HepG2 (cell line): ENCODE measurements around the gene PRDM7. TPM values are rescaled to one million over a fixed set of nuclear protein-coding genes. Genes with fewer than 3 reads are reported as not detected.

ENCODE experiments used
- ASH2L ChIP-seq: fragments of 300-600, 200-600 bp; sonication (generic); IDR thresholded peaks from 2 replicates; pipeline ENCODE4 v1.7.0; 2017; ENCODE audit warnings: low read depth, mild to moderate bottlenecking, moderate library complexity, mixed read lengths, low read length; ENCODE audit not compliant: insufficient read length
- CC2D1A ChIP-seq: sonication (generic); formaldehyde crosslinking; IDR thresholded peaks from 2 replicates; pipeline ENCODE4 v1.8.1; 2023; ENCODE audit warnings: mild to moderate bottlenecking, missing genetic modification reagents
- HCFC1 ChIP-seq: fragments of 150-350 bp; IDR thresholded peaks from 2 replicates; pipeline ENCODE4 v1.6.1; 2014; ENCODE audit warnings: low read depth, low read length
- HNRNPUL1 ChIP-seq: fragments of 200-400 bp; formaldehyde crosslinking; IDR thresholded peaks from 2 replicates; pipeline ENCODE4 v1.6.1; 2017; ENCODE audit warnings: low read depth, mild to moderate bottlenecking, low read length, moderate library complexity
- IKZF1 ChIP-seq: fragments of 450-650 bp; IDR thresholded peaks from 2 replicates; pipeline ENCODE4 v1.7.1; 2016
- IRF2 ChIP-seq: IDR thresholded peaks from 2 replicates; pipeline ENCODE4 v1.6.1; 2018; ENCODE audit warnings: missing genetic modification reagents, missing compliant biosample characterization
- MTA1 ChIP-seq: sonication (generic); formaldehyde crosslinking; IDR thresholded peaks from 2 replicates; pipeline ENCODE4 v1.4.0; 2020; ENCODE audit warnings: missing genetic modification reagents, mild to moderate bottlenecking, borderline replicate concordance
- POGZ ChIP-seq: sonication (generic); formaldehyde crosslinking; IDR thresholded peaks from 2 replicates; pipeline ENCODE4 v1.4.0; 2020; ENCODE audit warnings: mild to moderate bottlenecking, missing genetic modification reagents
- RFX3 ChIP-seq: IDR thresholded peaks from 2 replicates; pipeline ENCODE4 v1.6.1; 2016; ENCODE audit warnings: missing biosample characterization, missing genetic modification reagents
- THYN1 ChIP-seq: sonication (generic); formaldehyde crosslinking; IDR thresholded peaks from 2 replicates; pipeline ENCODE4 v1.8.1; 2023; ENCODE audit warnings: low read depth, mild to moderate bottlenecking, moderate library complexity, missing genetic modification reagents, borderline replicate concordance
- TOE1 ChIP-seq: sonication (generic); formaldehyde crosslinking; IDR thresholded peaks from 2 replicates; pipeline ENCODE4 v1.4.0; 2020; ENCODE audit warnings: mild to moderate bottlenecking, missing genetic modification reagents
- TOPORS ChIP-seq: sonication (generic); formaldehyde crosslinking; IDR thresholded peaks from 2 replicates; pipeline ENCODE4 v1.8.0; 2023; ENCODE audit warnings: mild to moderate bottlenecking, missing genetic modification reagents
- ZBTB7B ChIP-seq: sonication (generic); formaldehyde crosslinking; IDR thresholded peaks from 2 replicates; pipeline ENCODE4 v1.4.0; 2020; ENCODE audit warnings: missing genetic modification reagents
- ZFP37 ChIP-seq: sonication (generic); formaldehyde crosslinking; IDR thresholded peaks from 2 replicates; pipeline ENCODE4 v1.4.0; 2020; ENCODE audit warnings: missing genetic modification reagents, borderline replicate concordance
- ZNF670 ChIP-seq: sonication (generic); formaldehyde crosslinking; IDR thresholded peaks from 2 replicates; pipeline ENCODE4 v1.8.0; 2022; ENCODE audit warnings: mild to moderate bottlenecking, missing genetic modification reagents, borderline replicate concordance
- ZNF878 ChIP-seq: sonication (generic); formaldehyde crosslinking; IDR thresholded peaks from 2 replicates; pipeline ENCODE4 v1.8.1; 2023; ENCODE audit warnings: mild to moderate bottlenecking, missing genetic modification reagents, moderate library complexity
- polyA plus RNA-seq, 8 experiments: library from polyadenylated mRNA; depleted of rRNA in 3 of 8; stranded (reverse) in 7 of 8; unstranded in 1 of 8; fragments of >200 nt; fragmentation: Illumina TruSeq in 4 of 8; extraction: Trizol in 4 of 8; gene quantifications; 2 replicates each; pipeline versions ENCODE4 v1.2.1 to v1.2.3, GENCODE V29; 2011 to 2016; ENCODE audit warnings: low read depth in 4 of 8, missing spikeins in 1 of 8, mixed read lengths in 1 of 8; ENCODE audit not compliant: insufficient read depth in 1 of 8
- total RNA-seq, 5 experiments: library from RNA; depleted of rRNA; stranded (reverse); fragments of >200 nt; fragmentation: Illumina TruSeq; extraction: Trizol; gene quantifications; 2 replicates each; pipeline ENCODE4 v1.2.3, GENCODE V29; 2016; ENCODE audit warnings: low read depth in 1 of 5
- TF ChIP-seq, protein P1 (sequence below): sonication (generic); formaldehyde crosslinking; conservative IDR thresholded peaks from 2 replicates; pipeline ENCODE4 v1.8.0; 2022; ENCODE audit warnings: missing genetic modification reagents
- TF ChIP-seq, protein P2 (sequence below): sonication (generic); formaldehyde crosslinking; IDR thresholded peaks from 2 replicates; pipeline ENCODE4 v1.4.0; 2020; ENCODE audit warnings: mild to moderate bottlenecking, missing genetic modification reagents
- TF ChIP-seq, protein P3 (sequence below): sonication (generic); formaldehyde crosslinking; IDR thresholded peaks from 2 replicates; pipeline ENCODE4 v1.4.0; 2020; ENCODE audit warnings: mild to moderate bottlenecking, missing genetic modification reagents
- TF ChIP-seq, protein P4 (sequence below): sonication (generic); formaldehyde crosslinking; IDR thresholded peaks from 2 replicates; pipeline ENCODE4 v1.8.1; 2023; ENCODE audit warnings: mild to moderate bottlenecking, missing genetic modification reagents
- TF ChIP-seq, protein P5 (sequence below): sonication (generic); formaldehyde crosslinking; IDR thresholded peaks from 2 replicates; pipeline ENCODE4 v1.9.0; 2022; ENCODE audit warnings: low read depth, missing genetic modification reagents
- TF ChIP-seq, protein P6 (sequence below): sonication (generic); formaldehyde crosslinking; IDR thresholded peaks from 2 replicates; pipeline ENCODE4 v1.8.1; 2023; ENCODE audit warnings: missing genetic modification reagents, inconsistent platforms, borderline replicate concordance

PRDM7 gene
- total and polyA plus RNA-seq, 2 of the 13 experiments (the other 11 are each of a cell fraction or from before 2014, with no cell fraction given), result not detected

DNA sequence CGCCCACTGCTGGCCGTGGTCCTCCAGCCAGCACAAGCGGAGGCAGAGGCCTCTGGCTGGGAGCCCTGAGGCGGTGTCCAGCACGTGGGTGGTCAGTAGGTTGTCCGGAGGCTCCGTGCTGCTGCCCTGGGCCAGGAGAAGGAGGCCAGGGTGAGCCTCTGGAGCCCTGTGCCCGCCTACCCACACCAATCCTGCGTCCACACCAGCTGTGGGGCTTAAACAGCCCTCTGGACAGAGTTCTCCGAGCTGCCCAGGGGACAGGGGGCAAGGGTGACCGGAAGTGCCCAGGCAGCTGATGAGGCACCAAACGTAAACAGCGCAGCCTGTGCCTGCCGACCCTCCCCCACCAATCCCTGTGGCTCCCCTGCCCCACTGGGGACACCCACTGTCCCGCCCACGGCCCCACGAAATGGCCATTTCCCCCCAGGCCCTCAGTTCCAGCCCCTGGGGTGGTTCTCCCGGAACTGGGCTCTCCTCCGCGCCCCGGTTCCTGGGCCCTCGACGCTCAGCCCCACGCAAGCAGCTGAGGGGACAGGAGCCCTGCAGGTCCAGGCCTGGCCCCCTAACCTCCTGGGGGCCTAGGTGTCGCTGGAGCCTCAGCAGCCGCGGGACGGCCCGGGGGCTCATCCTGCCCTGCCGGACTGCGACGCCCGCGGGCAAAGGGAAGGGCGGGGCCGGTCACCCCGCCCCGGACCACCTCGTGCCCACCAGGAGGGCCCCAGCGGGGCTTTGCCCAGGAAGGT lies 30.0 kb downstream of the PRDM7 start (continued):
- TF ChIP-seq ZBTB7B (no peak), HCFC1 (no peak), IRF2 (CRISPR knock-in tag) (no peak; the same call in 1 of the 2 replicates), IKZF1 (no peak), ASH2L (no peak), CC2D1A (CRISPR knock-in tag) (no peak), MTA1 (CRISPR knock-in tag) (no peak; the same call in 1 of the 2 replicates), ZFP37 (CRISPR knock-in tag) (peak; percentile 86; the same call in 1 of the 2 replicates), TOE1 (CRISPR knock-in tag) (no peak), THYN1 (CRISPR knock-in tag) (no peak), RFX3 (CRISPR knock-in tag) (no peak), ZNF878 (CRISPR knock-in tag) (no peak), TOPORS (CRISPR knock-in tag) (no peak), HNRNPUL1 (no peak), POGZ (CRISPR knock-in tag) (no peak), ZNF670 (no peak)
- TF ChIP-seq, protein P1, sequence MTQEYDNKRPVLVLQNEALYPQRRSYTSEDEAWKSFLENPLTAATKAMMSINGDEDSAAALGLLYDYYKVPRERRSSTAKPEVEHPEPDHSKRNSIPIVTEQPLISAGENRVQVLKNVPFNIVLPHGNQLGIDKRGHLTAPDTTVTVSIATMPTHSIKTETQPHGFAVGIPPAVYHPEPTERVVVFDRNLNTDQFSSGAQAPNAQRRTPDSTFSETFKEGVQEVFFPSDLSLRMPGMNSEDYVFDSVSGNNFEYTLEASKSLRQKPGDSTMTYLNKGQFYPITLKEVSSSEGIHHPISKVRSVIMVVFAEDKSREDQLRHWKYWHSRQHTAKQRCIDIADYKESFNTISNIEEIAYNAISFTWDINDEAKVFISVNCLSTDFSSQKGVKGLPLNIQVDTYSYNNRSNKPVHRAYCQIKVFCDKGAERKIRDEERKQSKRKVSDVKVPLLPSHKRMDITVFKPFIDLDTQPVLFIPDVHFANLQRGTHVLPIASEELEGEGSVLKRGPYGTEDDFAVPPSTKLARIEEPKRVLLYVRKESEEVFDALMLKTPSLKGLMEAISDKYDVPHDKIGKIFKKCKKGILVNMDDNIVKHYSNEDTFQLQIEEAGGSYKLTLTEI, result no peak
- TF ChIP-seq, protein P2, sequence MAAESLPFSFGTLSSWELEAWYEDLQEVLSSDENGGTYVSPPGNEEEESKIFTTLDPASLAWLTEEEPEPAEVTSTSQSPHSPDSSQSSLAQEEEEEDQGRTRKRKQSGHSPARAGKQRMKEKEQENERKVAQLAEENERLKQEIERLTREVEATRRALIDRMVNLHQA (CRISPR knock-in tag), result no peak
- TF ChIP-seq, protein P3, sequence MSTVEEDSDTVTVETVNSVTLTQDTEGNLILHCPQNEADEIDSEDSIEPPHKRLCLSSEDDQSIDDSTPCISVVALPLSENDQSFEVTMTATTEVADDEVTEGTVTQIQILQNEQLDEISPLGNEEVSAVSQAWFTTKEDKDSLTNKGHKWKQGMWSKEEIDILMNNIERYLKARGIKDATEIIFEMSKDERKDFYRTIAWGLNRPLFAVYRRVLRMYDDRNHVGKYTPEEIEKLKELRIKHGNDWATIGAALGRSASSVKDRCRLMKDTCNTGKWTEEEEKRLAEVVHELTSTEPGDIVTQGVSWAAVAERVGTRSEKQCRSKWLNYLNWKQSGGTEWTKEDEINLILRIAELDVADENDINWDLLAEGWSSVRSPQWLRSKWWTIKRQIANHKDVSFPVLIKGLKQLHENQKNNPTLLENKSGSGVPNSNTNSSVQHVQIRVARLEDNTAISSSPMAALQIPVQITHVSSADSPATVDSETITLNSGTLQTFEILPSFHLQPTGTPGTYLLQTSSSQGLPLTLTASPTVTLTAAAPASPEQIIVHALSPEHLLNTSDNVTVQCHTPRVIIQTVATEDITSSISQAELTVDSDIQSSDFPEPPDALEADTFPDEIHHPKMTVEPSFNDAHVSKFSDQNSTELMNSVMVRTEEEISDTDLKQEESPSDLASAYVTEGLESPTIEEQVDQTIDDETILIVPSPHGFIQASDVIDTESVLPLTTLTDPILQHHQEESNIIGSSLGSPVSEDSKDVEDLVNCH (CRISPR knock-in tag), result no peak
- TF ChIP-seq, protein P4, sequence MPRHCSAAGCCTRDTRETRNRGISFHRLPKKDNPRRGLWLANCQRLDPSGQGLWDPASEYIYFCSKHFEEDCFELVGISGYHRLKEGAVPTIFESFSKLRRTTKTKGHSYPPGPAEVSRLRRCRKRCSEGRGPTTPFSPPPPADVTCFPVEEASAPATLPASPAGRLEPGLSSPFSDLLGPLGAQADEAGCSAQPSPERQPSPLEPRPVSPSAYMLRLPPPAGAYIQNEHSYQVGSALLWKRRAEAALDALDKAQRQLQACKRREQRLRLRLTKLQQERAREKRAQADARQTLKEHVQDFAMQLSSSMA (CRISPR knock-in tag), result 0 out of 2 replicates have a peak, but pooled peaks have one; percentile 34
- TF ChIP-seq, protein P5, sequence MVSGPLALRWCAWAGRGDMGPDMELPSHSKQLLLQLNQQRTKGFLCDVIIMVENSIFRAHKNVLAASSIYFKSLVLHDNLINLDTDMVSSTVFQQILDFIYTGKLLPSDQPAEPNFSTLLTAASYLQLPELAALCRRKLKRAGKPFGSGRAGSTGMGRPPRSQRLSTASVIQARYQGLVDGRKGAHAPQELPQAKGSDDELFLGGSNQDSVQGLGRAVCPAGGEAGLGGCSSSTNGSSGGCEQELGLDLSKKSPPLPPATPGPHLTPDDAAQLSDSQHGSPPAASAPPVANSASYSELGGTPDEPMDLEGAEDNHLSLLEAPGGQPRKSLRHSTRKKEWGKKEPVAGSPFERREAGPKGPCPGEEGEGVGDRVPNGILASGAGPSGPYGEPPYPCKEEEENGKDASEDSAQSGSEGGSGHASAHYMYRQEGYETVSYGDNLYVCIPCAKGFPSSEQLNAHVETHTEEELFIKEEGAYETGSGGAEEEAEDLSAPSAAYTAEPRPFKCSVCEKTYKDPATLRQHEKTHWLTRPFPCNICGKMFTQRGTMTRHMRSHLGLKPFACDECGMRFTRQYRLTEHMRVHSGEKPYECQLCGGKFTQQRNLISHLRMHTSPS (CRISPR knock-in tag), result peak; percentile 82; the same call in 1 of the 2 replicates
- TF ChIP-seq, protein P6, sequence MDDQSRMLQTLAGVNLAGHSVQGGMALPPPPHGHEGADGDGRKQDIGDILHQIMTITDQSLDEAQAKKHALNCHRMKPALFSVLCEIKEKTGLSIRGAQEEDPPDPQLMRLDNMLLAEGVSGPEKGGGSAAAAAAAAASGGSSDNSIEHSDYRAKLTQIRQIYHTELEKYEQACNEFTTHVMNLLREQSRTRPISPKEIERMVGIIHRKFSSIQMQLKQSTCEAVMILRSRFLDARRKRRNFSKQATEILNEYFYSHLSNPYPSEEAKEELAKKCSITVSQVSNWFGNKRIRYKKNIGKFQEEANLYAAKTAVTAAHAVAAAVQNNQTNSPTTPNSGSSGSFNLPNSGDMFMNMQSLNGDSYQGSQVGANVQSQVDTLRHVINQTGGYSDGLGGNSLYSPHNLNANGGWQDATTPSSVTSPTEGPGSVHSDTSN (CRISPR knock-in tag), result no peak
